ENCODE data around the gene RFX2. TPM values are rescaled to one million over a fixed set of nuclear protein-coding genes. Genes with fewer than 3 reads are reported as not detected.

Gene RFX2
- total RNA-seq, 1 donor: 6.5 TPM

DNA sequence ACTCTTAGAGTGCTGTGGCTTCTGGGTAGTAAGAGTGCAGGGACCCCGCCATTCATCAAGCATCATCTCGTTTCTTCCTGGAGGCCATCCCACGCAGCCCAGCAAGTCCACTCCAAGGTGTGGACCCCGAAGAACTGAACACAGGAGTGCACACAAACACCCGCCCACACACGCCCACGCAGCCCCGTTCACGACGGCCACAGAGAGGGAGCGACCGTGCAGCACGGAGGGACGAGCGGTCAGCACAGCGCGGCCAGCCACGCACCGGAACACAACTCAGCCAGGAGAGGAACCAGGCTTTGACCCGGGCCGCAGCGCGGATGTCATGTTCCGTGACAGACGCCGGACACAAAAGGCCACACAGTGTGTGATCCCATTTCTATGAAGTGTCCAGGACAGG lies 114.2 kb downstream of the RFX2 start:
- no peak overlapping the region for H3K4me3 ChIP-seq (ENCODE audit: low read depth, low read length)
- TF ChIP-seq, protein P1, sequence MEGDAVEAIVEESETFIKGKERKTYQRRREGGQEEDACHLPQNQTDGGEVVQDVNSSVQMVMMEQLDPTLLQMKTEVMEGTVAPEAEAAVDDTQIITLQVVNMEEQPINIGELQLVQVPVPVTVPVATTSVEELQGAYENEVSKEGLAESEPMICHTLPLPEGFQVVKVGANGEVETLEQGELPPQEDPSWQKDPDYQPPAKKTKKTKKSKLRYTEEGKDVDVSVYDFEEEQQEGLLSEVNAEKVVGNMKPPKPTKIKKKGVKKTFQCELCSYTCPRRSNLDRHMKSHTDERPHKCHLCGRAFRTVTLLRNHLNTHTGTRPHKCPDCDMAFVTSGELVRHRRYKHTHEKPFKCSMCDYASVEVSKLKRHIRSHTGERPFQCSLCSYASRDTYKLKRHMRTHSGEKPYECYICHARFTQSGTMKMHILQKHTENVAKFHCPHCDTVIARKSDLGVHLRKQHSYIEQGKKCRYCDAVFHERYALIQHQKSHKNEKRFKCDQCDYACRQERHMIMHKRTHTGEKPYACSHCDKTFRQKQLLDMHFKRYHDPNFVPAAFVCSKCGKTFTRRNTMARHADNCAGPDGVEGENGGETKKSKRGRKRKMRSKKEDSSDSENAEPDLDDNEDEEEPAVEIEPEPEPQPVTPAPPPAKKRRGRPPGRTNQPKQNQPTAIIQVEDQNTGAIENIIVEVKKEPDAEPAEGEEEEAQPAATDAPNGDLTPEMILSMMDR (IDR thresholded peaks at IDR 0.05; ENCODE audit: insufficient read depth, low read depth, low read length): no peak
- DNase-seq (ENCODE audit: low read depth): no peak

DNA sequence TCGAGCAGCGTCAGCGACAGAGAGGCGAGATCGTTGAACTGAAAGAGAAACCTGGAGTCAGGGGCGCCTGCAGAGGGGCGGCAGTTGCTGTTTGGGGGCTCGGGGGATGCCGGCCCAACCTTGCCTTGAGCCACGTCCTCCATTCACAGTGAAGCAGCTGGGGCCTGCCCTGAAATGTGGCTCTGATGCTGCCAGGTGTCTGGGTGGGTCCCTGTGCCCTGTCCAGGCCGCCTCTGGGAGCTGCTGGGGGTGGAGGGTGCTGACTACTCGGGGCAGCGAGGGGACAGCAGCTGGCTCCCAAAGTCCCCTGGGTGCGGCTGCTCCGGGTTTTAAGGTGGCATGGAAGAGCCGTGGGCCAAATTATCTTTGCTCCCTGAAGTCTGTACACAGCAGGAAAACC lies 114.7 kb downstream of the RFX2 start:
- no peak overlapping the region for H3K4me3 ChIP-seq (ENCODE audit: low read depth, low read length)
- DNase-seq (ENCODE audit: low read depth): no peak
- TF ChIP-seq, protein P1 (IDR thresholded peaks at IDR 0.05; ENCODE audit: insufficient read depth, low read depth, low read length): no peak

- DNase-seq (ENCODE audit: low read depth): no peak
- H3K4me3 ChIP-seq (ENCODE audit: low read depth, low read length): no peak overlapping the region
- TF ChIP-seq, protein P1 (IDR thresholded peaks at IDR 0.05; ENCODE audit: insufficient read depth, low read depth, low read length): no peak
Observed at GRCh38 chr19:5994405-5995165, 115.7 kb downstream of the RFX2 start.

DNA sequence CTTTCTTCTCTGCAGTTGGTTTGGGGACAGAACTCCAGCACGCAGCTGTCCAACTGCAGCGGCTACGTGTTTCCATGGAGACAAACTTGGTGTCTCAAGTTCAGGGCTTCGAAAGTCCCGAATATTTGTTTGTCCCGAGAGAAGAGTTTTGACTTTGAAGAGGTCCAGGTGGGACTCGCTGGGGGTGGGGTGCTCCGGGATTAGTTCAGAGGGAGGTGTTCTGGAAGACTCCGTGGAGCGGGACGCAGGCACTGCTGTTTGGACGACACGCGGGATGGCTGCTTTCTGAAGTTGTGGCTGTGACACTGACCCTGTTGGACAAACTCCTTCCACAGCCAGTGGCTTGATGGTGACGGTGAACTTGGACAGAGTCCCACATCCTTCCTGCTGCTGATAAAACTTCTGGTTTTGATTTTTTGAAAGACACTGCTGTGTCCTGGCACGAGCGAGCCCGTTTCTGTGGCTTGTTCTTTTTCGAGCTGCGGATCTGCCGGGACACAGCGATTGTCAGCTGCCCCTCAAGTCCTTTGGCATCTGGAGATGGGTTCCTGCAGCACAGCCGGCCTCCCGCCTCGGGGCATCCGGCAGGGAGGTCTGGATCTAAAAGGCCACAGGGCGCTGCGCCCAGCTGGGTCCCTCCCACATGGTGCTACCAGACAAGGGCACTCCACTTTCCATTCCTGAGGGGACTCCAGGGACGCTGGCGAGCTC lies 116.5 kb downstream of the RFX2 start:
- DNase-seq (ENCODE audit: low read depth): no peak
- TF ChIP-seq, protein P1 (IDR thresholded peaks at IDR 0.05; ENCODE audit: insufficient read depth, low read depth, low read length): no peak
- no peak overlapping the region for H3K4me3 ChIP-seq (ENCODE audit: low read depth, low read length)

DNA sequence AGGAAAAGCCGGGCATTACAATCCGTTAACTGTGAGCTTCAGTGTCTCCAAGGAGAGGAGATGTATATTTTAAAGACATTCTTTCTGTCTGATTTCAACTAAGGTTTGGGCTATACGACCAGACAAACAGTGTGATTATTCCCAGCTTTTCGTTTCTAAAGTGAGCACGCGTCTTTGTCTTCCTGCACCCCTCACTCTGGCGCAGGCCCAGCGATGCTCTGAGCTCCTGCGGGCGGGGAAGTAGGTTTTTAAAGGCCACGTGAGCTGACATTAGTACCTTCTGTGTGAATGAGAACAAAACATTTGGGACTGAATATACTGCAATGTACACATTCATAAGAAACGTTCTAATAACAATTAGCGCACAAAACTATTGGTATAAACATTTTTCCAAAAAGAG lies 117.1 kb downstream of the RFX2 start:
- no peak for DNase-seq (ENCODE audit: low read depth)
- TF ChIP-seq, protein P1 (IDR thresholded peaks at IDR 0.05; ENCODE audit: insufficient read depth, low read depth, low read length): no peak
- no peak overlapping the region for H3K4me3 ChIP-seq (ENCODE audit: low read depth, low read length)

- TF ChIP-seq, protein P1 (IDR thresholded peaks at IDR 0.05; ENCODE audit: insufficient read depth, low read depth, low read length): no peak
- DNase-seq (ENCODE audit: low read depth): no peak
- H3K4me3 ChIP-seq (ENCODE audit: low read depth, low read length): no peak overlapping the region
Observed at GRCh38 chr19:5992756-5993155, 117.5 kb downstream of the RFX2 start.
